Activated CD4-positive, alpha-beta T cell treated with anti-CD3 and anti-CD28 coated beads, Interleukin-2, Interleukin-6, amounts not matched to agents 100 ng/mL and 50 ng/mL, durations not matched to agents 16 hours and 8 hours (primary cell): ENCODE measurements around the gene TSSC4.

ENCODE experiments used
- DNase-seq: peaks from one replicate; pipeline ENCODE4 v3.0.0-alpha.2; 2020

TSSC4 gene

DNA sequence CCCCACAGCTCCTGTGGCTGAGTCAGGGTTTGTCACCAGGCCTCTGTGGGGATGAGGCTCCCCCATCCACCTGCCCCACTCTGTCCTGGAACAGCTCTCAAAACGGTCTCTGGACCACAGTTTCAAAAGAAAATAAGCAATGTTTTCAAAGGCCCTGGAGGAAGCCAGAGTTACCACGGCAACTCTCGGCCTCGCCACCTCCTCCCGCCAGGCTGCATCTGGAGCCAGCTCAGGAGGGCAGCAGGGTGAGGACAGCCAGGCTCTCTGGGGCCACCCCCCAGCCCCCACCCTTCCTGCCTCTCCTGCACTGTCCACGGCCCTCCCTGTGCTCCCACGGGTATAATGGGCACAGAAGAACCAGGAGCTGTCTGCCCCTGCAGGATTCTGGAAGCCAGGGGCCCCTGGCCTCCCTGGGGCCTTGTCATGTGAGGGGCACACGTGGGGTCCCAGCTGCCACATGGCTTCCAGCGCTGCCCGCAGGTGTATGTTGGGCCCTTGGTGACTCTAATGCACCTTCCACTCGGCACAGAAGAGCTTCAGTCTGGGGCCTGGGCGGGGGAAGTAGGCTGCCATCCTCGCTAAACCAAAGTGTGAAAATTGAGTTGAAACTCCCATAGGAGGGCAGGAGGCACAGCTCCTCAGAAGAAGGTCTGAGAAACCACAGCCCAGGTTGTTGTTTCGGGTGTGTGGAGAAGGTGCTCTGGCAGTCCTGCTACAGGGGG lies 13.1 kb upstream of the TSSC4 start:
- DNase-seq, result peak; percentile 48

DNA sequence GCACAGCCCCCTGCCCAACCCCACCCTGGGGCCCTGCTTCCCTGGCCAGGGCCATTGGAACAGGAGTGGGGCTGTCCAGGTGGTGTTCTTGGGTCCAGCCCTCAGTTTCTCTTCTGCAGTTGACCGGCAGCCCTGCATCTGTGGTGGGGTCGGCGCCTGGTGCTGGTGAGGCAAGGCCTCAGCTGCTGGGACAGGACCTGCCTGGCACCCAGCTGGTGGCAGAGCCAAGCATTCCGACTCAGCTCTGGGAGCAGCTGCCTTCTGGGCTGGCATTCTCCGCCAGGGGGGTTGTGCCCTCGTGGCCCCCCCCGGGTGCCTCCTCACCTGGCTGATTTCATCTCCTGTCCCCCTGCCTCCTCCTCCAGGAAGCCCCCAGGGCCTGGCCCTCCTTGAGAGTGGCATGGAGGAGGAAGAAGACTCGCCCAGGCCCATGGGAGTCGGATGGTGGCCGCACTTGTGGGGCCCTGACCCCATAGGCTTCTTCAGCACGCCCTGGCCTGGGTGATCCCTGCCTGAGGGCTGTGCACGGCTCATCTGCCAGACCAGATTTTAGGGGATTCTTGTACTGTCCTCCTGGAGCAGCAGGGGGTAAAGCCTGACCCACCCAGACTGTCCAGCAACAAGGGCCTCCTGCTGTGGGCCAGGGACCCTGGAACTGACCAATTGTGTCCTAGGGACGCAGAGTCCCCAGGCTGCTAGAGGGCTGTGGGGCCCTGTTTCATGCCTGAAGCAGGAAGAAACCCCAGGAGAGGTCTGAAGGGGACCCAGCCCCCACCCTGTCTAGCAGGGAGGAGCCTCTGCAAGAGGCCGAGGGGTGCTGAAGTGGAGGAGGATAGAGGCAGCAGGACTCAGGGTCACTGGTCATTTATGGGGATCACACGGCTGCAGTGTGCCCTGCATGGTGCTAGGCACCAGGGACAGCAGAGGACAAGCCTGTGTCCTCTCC lies 11.8 kb upstream of the TSSC4 start:
- DNase-seq, result no peak

DNA sequence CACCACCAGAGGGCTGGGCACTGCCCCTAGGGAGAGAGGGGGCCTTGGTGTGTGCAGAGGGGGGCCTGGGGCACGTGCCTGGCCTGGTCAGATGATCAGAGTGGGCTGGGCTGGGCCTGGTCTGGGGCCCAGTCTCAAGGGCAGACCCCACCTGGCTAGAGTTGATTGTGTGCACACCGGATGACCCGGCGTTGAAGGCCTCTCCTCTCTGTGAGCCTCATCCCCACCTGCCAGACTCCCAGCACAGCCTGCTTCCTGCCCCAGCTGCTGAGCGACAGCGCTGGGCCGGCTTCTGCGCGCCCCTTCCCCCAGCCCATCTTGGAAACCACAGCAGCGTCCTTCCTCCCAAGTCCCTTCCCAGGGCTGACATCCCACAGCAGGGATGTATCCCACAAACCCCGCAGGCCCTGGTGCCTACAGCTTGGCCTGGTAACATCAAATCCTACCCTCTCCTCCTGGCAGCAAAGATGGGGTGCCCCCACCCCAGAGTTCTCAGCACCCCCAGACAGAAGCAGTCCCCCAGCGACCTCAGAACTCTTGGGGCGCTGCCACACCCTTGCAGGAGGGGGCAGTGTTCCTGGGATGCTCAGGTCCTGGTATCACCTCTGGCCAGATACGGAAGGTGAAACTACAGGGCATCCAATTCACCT lies 11.0 kb upstream of the TSSC4 start:
- no peak for DNase-seq

DNA sequence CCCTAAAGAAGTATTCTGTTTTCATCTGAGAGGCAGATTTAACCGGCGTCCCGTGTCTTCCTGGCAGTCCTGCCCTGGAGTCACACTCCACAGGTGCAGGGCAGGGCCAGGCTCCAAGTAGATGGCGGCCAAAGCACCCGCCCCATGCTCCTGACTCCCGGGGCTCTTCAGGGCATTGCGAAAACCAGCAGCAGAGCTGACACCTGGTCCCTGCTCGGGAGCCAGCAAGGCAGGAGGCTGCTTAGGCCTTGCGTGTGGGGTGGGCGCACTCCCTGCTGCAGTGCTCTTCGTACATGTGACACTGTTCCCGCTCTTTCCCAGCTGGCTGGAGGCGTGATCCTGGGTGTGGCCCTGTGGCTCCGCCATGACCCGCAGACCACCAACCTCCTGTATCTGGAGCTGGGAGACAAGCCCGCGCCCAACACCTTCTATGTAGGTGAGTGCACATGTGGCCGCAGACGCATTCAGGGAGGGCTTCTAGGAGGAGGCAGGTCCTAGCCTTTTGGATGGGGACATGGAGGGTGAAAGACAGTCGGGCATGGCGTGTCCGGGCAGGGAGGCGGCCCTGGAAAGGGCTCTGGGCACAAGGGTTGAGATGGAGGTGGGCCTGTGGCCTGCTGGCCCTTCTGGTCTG lies 10.3 kb upstream of the TSSC4 start:
- no peak for DNase-seq

DNA sequence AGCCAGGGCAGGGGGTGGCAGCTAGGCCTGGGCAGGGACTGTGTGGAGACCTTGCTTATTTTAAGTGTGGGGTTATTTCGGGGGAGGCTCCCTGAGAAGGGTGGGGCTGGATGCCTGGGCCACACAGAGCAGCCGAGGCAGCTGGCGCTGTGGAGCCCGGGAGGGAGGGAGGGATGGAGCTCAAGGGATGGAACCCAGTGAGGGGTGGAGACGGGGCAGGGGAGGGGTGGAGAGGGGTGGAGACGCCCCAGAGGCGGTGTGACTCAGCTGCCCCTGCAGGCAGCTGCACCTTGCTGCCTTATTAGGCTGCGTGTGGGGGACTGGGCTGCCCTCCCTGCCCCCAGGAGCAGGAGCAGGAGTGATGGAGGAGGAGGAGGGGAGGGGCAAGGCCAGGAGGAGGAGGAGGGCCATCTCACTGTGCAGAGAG lies 9.8 kb upstream of the TSSC4 start:
- no peak for DNase-seq

DNA sequence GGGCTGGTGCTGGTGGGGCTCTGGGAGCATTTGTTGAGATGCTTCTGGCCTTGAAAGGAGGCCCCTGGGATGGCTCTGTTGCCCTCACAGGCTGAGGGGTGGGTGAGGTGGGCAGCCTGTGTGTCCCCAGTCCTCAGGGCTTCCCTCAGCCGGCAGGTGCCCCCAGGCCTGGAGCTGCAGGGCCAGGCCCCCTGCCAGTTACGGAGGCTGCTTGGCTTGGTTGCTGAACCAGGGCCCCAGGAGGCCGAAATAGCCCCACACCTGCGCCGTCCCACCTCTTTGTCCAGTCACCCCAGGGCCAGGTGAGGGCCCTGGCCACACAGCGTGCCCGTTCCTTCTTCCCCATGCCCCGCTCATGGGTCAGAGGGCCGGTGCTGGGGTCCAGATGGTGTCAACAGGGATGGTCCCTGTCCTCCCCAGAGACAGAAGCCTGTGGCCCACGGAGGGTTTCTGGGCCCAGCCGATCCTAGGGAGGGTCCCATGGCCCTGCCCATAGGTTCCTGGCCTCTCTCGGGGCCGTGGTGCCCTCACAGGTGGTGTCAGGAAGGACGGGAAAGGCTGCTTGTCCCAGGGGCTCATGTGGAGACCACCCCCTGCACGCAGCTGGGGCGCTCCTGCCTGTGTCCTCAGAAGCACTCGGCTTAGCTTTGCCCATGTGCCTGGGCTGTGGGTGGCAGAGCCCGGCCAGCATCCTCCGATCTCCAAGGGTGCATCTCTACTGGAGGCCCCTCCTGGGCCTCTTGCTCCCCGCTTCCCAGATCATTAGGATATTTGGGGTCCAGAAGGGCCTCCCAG lies 9.2 kb upstream of the TSSC4 start:
- no peak for DNase-seq

DNA sequence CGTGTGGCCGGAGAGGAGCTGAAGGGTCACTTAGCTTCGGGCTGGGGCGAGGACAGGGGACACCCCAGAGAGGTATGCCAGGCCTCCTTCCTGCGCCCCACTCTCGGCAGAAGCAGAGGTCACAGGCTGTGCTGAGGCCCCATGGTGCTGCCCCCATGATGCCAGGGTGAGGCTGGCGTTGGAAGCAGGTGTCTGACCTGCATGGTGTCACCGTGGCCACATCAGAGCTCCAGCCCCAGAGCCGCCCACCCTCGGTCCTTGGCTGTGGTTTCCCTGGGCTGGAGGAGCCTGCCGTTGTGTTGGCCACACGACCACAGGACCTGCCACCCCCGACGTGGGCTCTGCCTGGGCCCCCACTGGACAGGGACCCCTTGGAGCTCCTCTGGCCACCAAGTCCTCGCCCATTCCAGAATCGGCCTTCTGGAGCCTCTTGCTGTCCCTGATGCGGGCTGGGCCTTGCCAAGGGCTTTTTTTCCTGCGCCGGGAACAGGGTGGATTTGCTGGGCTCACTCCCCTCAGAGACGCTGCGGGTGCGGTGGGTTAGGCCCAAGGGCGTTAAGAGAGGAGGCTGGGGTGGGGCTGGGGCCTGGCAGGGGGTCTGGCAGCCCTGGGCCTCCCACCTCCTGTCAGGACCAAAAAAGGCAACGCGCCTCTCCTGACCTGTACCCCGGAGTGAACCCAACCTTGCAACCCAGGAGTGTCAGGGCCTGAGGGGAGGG lies 8.2 kb upstream of the TSSC4 start:
- DNase-seq, result no peak

DNA sequence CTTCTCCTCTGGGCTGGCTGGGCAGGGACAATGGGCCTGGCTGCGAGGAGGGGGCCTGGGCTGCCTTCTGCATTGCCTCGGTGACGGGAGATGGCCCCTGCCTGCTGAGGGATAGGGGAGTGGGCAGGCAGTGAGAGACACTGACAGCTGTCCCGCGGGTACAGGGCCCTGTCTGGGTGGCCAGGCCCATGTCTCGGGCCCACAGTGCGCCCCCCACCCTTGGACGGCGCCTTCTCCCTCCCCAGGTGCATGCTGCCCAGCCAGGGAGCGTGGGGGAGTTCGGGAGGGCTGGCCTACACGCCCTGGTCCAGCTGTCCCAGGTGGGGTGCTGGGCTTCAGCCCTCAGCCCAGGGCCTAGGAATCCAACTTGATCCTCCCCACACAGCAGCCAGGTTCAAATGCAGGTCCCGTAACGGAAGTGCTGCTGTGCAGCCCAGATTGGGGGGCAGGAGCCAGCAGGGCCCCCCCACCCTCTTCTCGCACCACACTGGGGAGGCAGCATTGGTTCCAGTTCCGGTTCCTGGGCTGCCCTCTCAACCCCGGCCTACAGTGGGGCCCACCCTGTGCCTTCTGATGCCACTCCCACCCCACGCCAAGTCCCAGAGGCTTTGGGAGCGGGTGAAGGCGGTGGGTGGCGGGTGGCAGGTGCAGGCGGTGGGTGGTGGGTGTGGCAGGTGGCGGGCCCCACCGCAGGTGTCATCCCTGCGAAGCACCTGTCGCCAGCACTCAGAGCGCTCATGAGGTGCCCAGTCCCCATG lies 7.3 kb upstream of the TSSC4 start:
- no peak for DNase-seq

DNA sequence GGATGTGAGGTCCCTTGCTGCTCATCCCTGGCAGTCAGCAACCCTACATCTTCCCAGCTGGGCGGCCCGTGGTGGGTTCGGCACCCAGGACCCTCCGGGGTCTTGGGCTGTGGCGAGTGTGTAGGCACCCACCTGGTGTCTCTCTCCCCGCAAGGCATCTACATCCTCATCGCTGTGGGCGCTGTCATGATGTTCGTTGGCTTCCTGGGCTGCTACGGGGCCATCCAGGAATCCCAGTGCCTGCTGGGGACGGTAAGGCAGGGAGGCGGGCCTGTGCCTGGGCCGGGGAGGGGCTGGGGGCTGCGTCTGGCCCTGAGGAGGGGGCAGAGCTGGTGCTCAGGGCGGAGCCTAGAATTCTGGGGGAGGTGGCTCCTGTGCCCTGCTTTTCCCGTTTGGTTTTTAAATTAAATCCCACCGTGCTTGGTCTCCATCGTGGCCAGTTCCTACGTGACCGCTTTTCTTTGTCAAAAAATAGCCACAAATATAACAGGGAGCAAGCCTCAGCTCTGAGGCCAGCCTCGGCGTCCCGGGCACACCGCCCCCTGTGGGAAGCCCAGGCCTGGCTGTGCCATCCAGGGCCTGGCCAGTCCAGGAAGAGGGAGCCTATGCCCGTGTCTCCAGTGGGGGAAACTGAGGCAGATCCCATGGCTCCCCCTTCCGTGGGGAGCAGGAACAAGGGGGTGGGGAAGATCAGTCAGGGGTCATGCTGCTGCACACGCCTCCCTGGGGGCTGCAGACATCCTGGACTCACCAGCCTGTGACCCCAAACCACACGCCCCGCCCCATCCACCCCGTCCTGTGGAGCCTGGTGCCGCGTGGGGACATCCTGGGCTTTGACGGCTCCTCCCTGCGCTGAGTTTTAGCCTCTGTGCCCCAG lies 6.4 kb upstream of the TSSC4 start:
- no peak for DNase-seq

DNA sequence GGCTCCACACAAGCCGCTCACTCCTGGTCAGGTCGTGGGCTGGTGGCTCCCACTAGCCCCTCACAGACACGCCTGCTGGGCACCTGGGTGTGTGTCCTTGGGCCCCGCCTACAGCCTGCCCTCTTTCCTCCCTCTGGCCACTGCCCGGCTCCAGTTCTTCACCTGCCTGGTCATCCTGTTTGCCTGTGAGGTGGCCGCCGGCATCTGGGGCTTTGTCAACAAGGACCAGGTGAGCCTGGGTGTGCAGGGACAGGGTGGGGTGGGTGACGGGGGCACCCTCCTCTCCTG lies 5.8 kb upstream of the TSSC4 start:
- no peak for DNase-seq

DNA sequence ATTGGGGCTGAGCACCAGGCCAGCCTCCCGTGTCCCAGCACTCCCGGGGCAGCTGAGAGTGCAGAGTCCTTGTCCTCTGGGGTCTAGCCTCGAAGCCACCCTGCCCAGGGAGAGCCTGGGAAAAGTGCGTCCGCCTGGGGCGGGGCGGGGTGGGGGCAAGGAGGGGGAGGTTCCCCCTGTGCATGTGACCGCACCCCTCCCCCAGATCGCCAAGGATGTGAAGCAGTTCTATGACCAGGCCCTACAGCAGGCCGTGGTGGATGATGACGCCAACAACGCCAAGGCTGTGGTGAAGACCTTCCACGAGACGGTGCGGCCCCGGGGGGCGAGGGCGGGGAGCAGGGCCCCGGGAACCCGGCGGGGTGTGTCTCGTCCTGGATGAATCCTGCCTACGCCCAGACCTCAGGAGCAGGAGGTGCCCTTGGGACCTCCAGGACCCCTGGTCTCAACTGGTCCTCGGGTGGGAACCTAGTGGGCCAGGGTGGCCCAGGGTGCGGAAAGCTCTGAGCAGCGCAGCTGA lies 5.3 kb upstream of the TSSC4 start:
- no peak for DNase-seq

DNA sequence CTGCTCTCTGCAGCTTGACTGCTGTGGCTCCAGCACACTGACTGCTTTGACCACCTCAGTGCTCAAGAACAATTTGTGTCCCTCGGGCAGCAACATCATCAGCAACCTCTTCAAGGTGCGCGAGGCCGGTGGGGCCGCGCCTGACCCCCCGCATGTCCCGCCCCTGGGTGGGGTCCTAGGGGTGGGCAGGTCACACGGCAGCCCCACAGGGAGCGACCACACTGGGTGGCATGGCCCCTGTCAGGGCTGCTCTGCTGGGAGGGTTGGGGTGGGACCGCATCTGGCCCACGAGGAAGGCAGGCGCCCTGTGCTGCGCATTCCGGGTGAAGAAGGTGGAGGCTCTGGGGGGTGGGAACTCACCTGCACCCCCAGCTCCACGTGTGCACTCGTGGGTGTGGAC lies 4.7 kb upstream of the TSSC4 start:
- DNase-seq, result no peak

DNA sequence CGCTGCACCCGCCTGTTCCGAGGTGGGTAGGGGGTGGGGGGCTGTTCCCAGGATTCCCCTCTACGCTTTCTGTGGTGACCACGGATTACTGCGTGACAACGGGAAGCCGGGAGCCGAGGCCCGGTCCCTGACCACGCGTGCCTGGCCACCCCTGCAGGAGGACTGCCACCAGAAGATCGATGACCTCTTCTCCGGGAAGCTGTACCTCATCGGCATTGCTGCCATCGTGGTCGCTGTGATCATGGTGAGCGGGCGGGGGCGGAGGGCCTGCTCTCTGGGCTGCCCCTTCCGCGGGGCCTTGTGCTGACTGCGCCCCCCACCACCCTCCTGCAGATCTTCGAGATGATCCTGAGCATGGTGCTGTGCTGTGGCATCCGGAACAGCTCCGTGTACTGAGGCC lies 4.1 kb upstream of the TSSC4 start:
- DNase-seq, result no peak

DNA sequence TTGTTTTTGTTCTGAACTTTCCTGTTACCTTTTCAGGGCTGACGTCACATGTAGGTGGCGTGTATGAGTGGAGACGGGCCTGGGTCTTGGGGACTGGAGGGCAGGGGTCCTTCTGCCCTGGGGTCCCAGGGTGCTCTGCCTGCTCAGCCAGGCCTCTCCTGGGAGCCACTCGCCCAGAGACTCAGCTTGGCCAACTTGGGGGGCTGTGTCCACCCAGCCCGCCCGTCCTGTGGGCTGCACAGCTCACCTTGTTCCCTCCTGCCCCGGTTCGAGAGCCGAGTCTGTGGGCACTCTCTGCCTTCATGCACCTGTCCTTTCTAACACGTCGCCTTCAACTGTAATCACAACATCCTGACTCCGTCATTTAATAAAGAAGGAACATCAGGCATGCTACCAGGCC lies 3.5 kb upstream of the TSSC4 start:
- no peak for DNase-seq

DNA sequence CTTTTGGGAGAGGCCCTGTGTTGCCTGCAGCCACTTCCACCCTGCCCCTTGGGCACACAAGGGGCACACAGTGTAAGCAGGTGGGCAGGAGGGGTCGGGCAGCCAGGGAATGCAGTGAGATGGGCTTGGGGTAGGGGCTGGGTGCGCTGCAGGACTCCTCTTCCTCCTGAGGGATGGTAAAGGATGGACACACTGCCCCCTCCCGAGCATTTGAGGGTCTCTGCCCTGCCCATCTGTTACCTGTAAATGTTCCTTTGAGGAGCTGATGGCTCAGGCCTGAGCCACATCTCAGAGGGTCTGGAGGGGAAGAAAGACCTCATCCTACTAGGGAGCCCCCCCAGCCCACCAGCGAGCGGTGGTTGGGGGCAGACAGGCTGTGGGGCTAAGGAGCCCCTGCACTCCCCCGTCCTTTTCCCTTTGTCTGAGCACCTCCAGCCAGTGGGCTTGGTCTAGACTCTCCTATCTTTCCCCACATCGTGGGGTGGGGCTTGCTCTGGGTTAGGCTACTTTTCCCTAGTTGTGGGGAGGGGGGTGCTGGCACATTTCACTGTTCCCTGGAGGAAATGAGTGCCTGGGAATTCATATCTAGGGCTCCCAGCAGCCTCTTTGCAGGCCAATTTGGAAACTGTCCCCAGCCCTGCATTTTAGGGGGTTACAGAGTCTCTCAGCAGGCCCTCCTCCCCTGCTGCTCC lies 1.7 kb upstream of the TSSC4 start:
- DNase-seq, result no peak

DNA sequence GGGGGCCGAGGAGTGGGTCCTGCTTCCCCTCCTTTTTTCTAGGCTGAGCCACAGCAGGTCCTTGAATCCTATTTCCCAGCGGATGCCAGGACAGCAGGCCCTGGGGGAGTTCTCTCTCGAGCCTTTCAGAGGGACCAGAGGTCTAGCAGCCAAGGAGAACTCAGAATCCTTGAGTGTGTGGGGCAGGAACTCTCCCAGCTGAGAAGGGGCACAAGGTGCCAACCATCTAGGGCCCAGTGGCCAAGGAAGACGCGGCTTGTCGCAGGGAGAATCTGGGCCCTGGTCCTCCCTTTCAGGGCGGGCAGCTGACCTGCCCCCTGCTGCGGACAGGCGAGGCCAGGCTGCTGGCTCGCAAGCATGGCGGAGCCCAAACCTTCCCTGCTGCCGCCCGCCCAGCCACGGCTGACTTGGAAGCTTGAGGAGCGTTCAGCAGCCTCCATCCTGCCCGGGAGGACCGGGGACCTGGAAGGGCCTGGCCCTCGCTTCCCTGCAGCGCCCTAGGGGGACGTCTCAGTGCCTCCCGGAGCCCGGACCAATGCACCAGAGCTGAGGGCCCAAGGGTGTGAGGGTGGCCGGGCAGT lies 972 bp upstream of the TSSC4 start:
- DNase-seq, result no peak

DNA sequence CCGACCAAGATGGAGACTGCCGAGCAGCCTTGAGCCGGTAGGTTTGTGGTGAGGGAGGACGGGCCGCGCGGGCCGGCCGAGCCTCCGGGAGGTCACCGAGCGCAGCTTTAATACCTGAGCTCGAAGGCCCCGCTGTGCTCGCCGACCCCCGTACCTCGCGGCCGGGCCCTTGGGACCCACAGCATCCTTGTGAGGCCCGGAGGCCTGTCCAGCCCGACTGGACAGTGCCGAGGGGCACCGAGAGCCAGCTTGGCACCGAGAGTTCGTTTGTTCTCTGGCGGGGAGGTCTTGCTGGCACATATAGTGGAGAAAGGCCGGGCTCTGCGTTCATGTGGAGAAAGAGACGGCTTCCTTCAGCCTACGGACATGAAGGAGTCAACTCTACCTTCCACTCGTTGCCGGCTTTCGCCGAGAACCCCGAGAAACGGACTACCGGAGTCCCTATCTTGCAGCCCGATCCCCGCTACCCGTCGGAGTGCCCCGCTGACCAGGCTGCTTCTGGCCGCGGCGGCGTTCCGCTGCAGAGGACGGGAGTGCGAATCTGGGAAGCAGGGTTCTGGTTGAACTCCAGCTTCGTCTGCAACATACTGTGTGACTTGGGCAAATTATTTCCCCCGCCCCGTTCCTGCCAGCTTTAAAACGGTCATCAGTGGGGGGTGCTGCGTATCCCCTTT lies 349 bp downstream of the TSSC4 start:
- no peak for DNase-seq

DNA sequence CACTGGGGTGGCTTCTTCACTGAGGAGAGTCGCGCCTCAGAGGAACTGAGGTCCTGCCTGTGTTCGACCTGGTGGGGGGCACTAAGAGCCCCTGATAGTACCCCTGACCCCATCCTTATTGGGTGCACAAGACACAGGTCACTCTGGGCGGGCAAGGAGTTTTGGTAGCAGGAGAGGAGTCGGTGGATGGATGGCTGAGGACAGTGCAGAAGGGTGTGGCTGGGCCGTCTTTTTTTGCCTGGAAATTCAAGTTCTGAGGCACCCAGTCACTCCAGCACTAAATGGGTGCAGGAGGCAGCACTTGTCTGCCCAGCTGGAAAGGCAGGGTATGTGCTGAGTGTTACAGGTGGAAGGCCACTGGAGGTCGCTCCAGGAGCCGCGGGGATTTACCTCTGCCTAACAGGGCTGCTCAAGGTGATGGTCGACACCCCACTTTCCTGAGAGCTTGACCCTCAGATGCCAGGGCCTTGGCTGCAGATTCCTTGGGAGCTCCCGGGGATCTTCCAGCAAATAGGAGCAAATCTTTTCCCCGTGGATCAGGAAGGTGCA lies 960 bp downstream of the TSSC4 start:
- DNase-seq, result no peak
